SK-N-SH (cell line): Measurements from ENCODE around the gene FOXP1. TPM values are rescaled to one million over a fixed set of nuclear protein-coding genes. Genes with fewer than 3 reads are reported as not detected.

Experiments used
- CTCF ChIA-PET: fragments of 300-600, 350-600 bp; formaldehyde crosslinking; extraction: SDS; loops from one replicate; lab custom pipeline; 2021; lab: Yijun Ruan, JAX
- POLR2A ChIA-PET: fragments of 350-600 bp; sonication (Branson Sonifier 250); formaldehyde crosslinking; extraction: SDS; loops from one replicate; lab custom pipeline; 2020; ENCODE audit warnings: antibody characterized with exemption, inconsistent platforms; lab: Yijun Ruan, JAX
- DNase-seq: peaks from one replicate; pipeline ENCODE4 v3.0.0; 2012
- H2AFZ ChIP-seq: fragments of 200-600 bp; sonication (generic); 2 replicates; pipeline ENCODE4 v1.8.1; 2016; ENCODE audit warnings: antibody characterized with exemption, mild to moderate bottlenecking, low read depth
- H3F3A ChIP-seq: fragments of 200-600 bp; sonication (generic); replicated peaks from 2 replicates; pipeline ENCODE3; 2016; ENCODE audit warnings: antibody characterized with exemption, mild to moderate bottlenecking; ENCODE audit not compliant: insufficient read depth
- H3K27ac ChIP-seq, 2 experiments: fragments of 200-500 bp in 1 of 2; fragments of 200-600 bp in 1 of 2; sonication (Bioruptor generic) in 1 of 2; sonication (generic), shearing (Covaris generic) in 1 of 2; 2 replicates each; pipeline versions ENCODE4 v1.5.1 to v1.6.1; 2014 to 2016; ENCODE audit warnings: low read depth in 2 of 2, inconsistent platforms in 1 of 2, low read length in 1 of 2, mild to moderate bottlenecking in 1 of 2, mixed read lengths in 1 of 2
- H3K27me3 ChIP-seq: fragments of 200-600 bp; sonication (generic), shearing (Covaris generic); 2 replicates; pipeline ENCODE4 v1.6.1; 2016; ENCODE audit warnings: mixed run types; ENCODE audit not compliant: insufficient read depth
- H3K36me3 ChIP-seq, 2 experiments: fragments of 200-500 bp in 1 of 2; fragments of 200-600 bp in 1 of 2; sonication (Bioruptor generic) in 1 of 2; sonication (generic) in 1 of 2; replicated peaks in 1 of 2; 2 replicates each; pipeline versions ENCODE3 to v1.5.1; 2014 to 2016; ENCODE audit warnings: low read length in 1 of 2, mild to moderate bottlenecking in 1 of 2; ENCODE audit not compliant: insufficient read depth in 2 of 2, control insufficient read depth in 1 of 2
- H3K4me1 ChIP-seq, 2 experiments: fragments of 200-500 bp in 1 of 2; fragments of 200-600 bp in 1 of 2; sonication (Bioruptor generic) in 1 of 2; sonication (generic), shearing (Covaris generic) in 1 of 2; 2 replicates each; pipeline versions ENCODE4 v1.5.1 to v1.6.1; 2014 to 2016; ENCODE audit warnings: low read depth in 1 of 2, low read length in 1 of 2, mixed run types in 1 of 2; ENCODE audit not compliant: insufficient read depth in 2 of 2, control insufficient read depth in 1 of 2
- H3K4me2 ChIP-seq: fragments of 200-600 bp; sonication (generic), shearing (Covaris generic); 2 replicates; pipeline ENCODE4 v1.6.1; 2017; ENCODE audit warnings: mixed run types
- H3K4me3 ChIP-seq, 2 experiments: fragments of 200-500 bp in 1 of 2; fragments of 200-600 bp in 1 of 2; sonication (Bioruptor generic) in 1 of 2; sonication (generic), shearing (Covaris generic) in 1 of 2; 2 replicates each; pipeline versions ENCODE4 v1.5.1 to v1.8.1; 2014 to 2016; ENCODE audit warnings: low read depth in 2 of 2, inconsistent platforms in 1 of 2, low read length in 1 of 2, mild to moderate bottlenecking in 1 of 2, mixed read lengths in 1 of 2, moderate library complexity in 1 of 2
- H3K79me2 ChIP-seq: fragments of 200-600 bp; sonication (generic); 2 replicates; pipeline ENCODE4 v1.8.1; 2017; ENCODE audit warnings: mild to moderate bottlenecking; ENCODE audit not compliant: insufficient read depth
- H3K9ac ChIP-seq: fragments of 200-600 bp; sonication (generic); 2 replicates; pipeline ENCODE4 v1.6.1; 2017; ENCODE audit warnings: mixed run types
- H3K9me2 ChIP-seq: fragments of 200-600 bp; sonication (generic); 2 replicates; pipeline ENCODE4 v1.6.1; 2017; ENCODE audit warnings: mixed run types
- H3K9me3 ChIP-seq: fragments of 200-600 bp; sonication (generic); 2 replicates; pipeline ENCODE4 v1.6.1; 2017; ENCODE audit warnings: mixed run types, mild to moderate bottlenecking, moderate library complexity
- H4K20me1 ChIP-seq: fragments of 200-600 bp; sonication (generic); 2 replicates; pipeline ENCODE4 v1.6.1; 2017; ENCODE audit warnings: mild to moderate bottlenecking, mixed run types; ENCODE audit not compliant: insufficient read depth
- CTCF ChIP-seq: fragments of 200-600 bp; sonication (generic); IDR thresholded peaks from 2 replicates; pipeline ENCODE4 v1.6.1; 2017; ENCODE audit warnings: antibody characterized with exemption, mild to moderate bottlenecking, moderate library complexity
- FOXJ3 ChIP-seq: sonication (generic); formaldehyde crosslinking; IDR thresholded peaks from 2 replicates; pipeline ENCODE4 v1.5.1; 2020; ENCODE audit warnings: mild to moderate bottlenecking, missing genetic modification reagents
- JUND ChIP-seq: IDR thresholded peaks from 2 replicates; pipeline ENCODE4 v1.4.0; 2012
- MEF2A ChIP-seq: IDR thresholded peaks from 2 replicates; pipeline ENCODE4 v1.4.0; 2012; ENCODE audit warnings: low read depth, borderline replicate concordance
- NFIC ChIP-seq: IDR thresholded peaks from 2 replicates; pipeline ENCODE4 v1.4.0; 2012; ENCODE audit warnings: borderline replicate concordance
- PBX3 ChIP-seq: IDR thresholded peaks from 2 replicates; pipeline ENCODE4; 2012
- POLR2AphosphoS5 ChIP-seq: IDR thresholded peaks from 2 replicates; pipeline ENCODE4 v1.6.1; 2012; ENCODE audit warnings: low read depth, low read length
- RCOR1 ChIP-seq: fragments of 150-350 bp; IDR thresholded peaks from 2 replicates; pipeline ENCODE4 v1.6.1; 2017; ENCODE audit warnings: antibody characterized with exemption, low read length
- REST ChIP-seq: IDR thresholded peaks from 2 replicates; pipeline ENCODE4 v1.6.1; 2012; ENCODE audit warnings: mild to moderate bottlenecking, low read depth, low read length, moderate library complexity
- RXRA ChIP-seq: IDR thresholded peaks from 2 replicates; pipeline ENCODE4 v1.4.0; 2012; ENCODE audit warnings: low read depth, mild to moderate bottlenecking, borderline replicate concordance
- SIN3A ChIP-seq: IDR thresholded peaks from 2 replicates; pipeline ENCODE4 v1.6.1; 2012; ENCODE audit warnings: low read depth, mild to moderate bottlenecking, low read length, moderate library complexity, borderline replicate concordance
- TAF1 ChIP-seq: IDR thresholded peaks from 2 replicates; pipeline ENCODE4 v1.6.1; 2012; ENCODE audit warnings: low read depth, mild to moderate bottlenecking, low read length, moderate library complexity, borderline replicate concordance
- USF1 ChIP-seq: IDR thresholded peaks from 2 replicates; pipeline ENCODE4 v1.4.0; 2012; ENCODE audit warnings: low read depth, borderline replicate concordance
- ZBTB33 ChIP-seq: IDR thresholded peaks from 2 replicates; pipeline ENCODE4 v1.4.0; 2012; ENCODE audit warnings: low read depth, borderline replicate concordance
- WGBS: methylation state at CpG from one replicate; pipeline ENCODE4 v1.1.6; 2017; ENCODE audit warnings: low lambda C conversion rate; 5-methylcytosine and 5-hydroxymethylcytosine counted together
- polyA plus RNA-seq, 3 experiments: library from polyadenylated mRNA; depleted of rRNA; stranded (reverse); fragments of >200 nt; gene quantifications; 2 replicates each; pipeline ENCODE4 v1.2.3, GENCODE V29; 2012

FOXP1 gene
- polyA plus RNA-seq, 1 of the 3 experiments (the other 2 are of a cell fraction): 8.8 TPM

- Histone ChIP-seq H2AFZ (no peak overlapping the region), H3K79me2 (peaks cover 97% of the 10 kb centered on the region), H3K36me3 (no peaks in the 10 kb centered on the region), H3K9me3 (no peaks in the 10 kb centered on the region), H3K4me2 (peak overlapping the region; percentile 7; the same call in 1 of the 2 replicates), H3K27ac (no peak overlapping the region), H3F3A (no peaks in the 10 kb centered on the region), H3K4me1 (no peaks in the 10 kb centered on the region; a peak in 2 of 4 replicates), H3K9ac (no peak overlapping the region)
- POLR2A ChIA-PET: no interaction called here
- DNase-seq: no peak
- 0 out of 2 replicates have a peak, but pooled peaks have one; percentile 18 for TF ChIP-seq CTCF
- TF ChIP-seq POLR2AphosphoS5: no peak
- TF ChIP-seq, all 33 proteins: peak for 1
- CTCF ChIA-PET: interaction anchor here (0.7 kb wide), 1 partner anchor 56 kb away, joined by 3 read pairs; no protein-coding TSS in a partner anchor
- no peaks in the 10 kb centered on the region for H3K9me2 ChIP-seq
- WGBS: 84% methylated on average over 4 of the region's 4 CpGs
- H4K20me1 ChIP-seq: no peaks in the 10 kb centered on the region; the same call in 1 of the 2 replicates
- no peaks in the 10 kb centered on the region for H3K27me3 ChIP-seq
- no peak overlapping the region for H3K4me3 ChIP-seq
Measured at GRCh38 chr3:71456156-71456555, 127.4 kb downstream of the FOXP1 start.

GRCh38 chr3:71454512-71455403 is 128.8 kb downstream of the FOXP1 start:
- POLR2A ChIA-PET: no interaction called here
- CTCF ChIA-PET: no interaction called here
- WGBS: 94% methylated on average over 15 of the region's 15 CpGs
- no peaks in the 10 kb centered on the region; the same call in 1 of the 2 replicates for H4K20me1 ChIP-seq
- H3K4me3 ChIP-seq: no peak overlapping the region
- no peaks in the 10 kb centered on the region for H3F3A ChIP-seq
- no peaks in the 10 kb centered on the region for H3K36me3 ChIP-seq
- H3K27ac ChIP-seq: no peak overlapping the region
- no peak overlapping the region for H3K4me2 ChIP-seq
- no peak overlapping the region for H2AFZ ChIP-seq
- H3K79me2 ChIP-seq: peaks cover 99% of the 10 kb centered on the region
- peaks cover 0 to 2% of the 10 kb centered on the region in 2 experiments; a peak in 3 of 4 replicates for H3K4me1 ChIP-seq
- H3K27me3 ChIP-seq: no peaks in the 10 kb centered on the region
- no peaks in the 10 kb centered on the region for H3K9me3 ChIP-seq
- H3K9ac ChIP-seq: no peak overlapping the region
- no peaks in the 10 kb centered on the region for H3K9me2 ChIP-seq
- DNase-seq: no peak
- no peak for TF ChIP-seq REST
- no peak for TF ChIP-seq TAF1
- no peak for TF ChIP-seq FOXJ3 (CRISPR knock-in tag)
- TF ChIP-seq JUND: no peak
- no peak for TF ChIP-seq USF1
- TF ChIP-seq MEF2A: no peak
- TF ChIP-seq SIN3A: no peak
- no peak for TF ChIP-seq NFIC
- TF ChIP-seq ZBTB33: no peak
- TF ChIP-seq RCOR1: no peak
- no peak for TF ChIP-seq PBX3
- no peak for TF ChIP-seq RXRA
